Measurements from ENCODE around the gene ZMYND11. TPM values are rescaled to one million over a fixed set of nuclear protein-coding genes. Genes with fewer than 3 reads are reported as not detected.

The ZMYND11 gene
- total and polyA plus RNA-seq, 2 of the 13 experiments (the other 11 are each of a cell fraction or from before 2014, with no cell fraction given), result 17.5 to 38.7 TPM

DNA sequence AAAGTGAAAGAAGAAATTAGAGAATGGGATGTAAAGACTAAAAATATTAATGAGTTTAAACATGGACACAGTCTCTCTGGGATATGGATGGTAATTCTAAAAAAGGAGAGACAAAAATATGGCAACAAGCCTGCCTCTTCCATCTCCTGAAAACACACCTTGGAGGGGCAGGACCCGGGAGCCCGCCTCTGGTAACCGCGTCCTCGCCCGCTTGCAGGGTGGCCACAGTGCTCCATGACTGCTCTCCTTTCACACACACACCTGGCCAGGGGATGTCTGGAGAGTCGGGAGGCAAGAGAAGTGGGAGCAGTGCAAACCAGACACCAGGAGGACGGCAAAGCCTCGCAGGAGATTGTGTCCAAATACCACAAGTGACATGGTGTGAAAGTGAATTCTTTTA, 166.3 kb downstream of the ZMYND11 start:
- Histone ChIP-seq H3K27ac (ENCODE audit: extremely low read length, insufficient read depth, low read length) (no peak overlapping the region), H3K4me3 (replicated peaks in 1 of 3; ENCODE audit: insufficient read depth in 1 of 3, low read depth in 2 of 3, low read length in 3 of 3) (no peak overlapping the region), H2AFZ (ENCODE audit: low read length) (no peak overlapping the region), H3K9me3 (ENCODE audit: low read length) (no peaks in the 10 kb centered on the region), H3K4me2 (ENCODE audit: low read depth, low read length) (no peak overlapping the region), H3K79me2 (ENCODE audit: insufficient read depth, low read length) (no peaks in the 10 kb centered on the region), H3K36me3 (replicated peaks in 1 of 2; ENCODE audit: control insufficient read depth in 1 of 2, insufficient read depth in 2 of 2, low read length in 2 of 2) (no peaks in the 10 kb centered on the region; a peak in 1 of 5 replicates), H3K27me3 (ENCODE audit: control insufficient read depth in 1 of 2, insufficient read depth in 2 of 2, low read length in 2 of 2) (no peaks in the 10 kb centered on the region), H3K4me1 (ENCODE audit: insufficient read depth, low read length) (peaks cover 6% of the 10 kb centered on the region), H4K20me1 (ENCODE audit: insufficient read depth, low read length) (no peaks in the 10 kb centered on the region), H3K9ac (ENCODE audit: insufficient read depth, low read depth, low read length) (no peak overlapping the region)
- no TSS peak for BruUV-seq (replicated peaks)
- DNase-seq (ENCODE audit: low spot score) (no peak), FAIRE-seq (no peak), ATAC-seq (no peak)
- CTCF ChIA-PET (ENCODE audit: low intra/inter-chr PET ratio, low total read pairs), result no interaction called here
- in situ Hi-C loops (cut with HindIII; ENCODE audit: extremely low pct_ligation_motif_present, low pct_unique_long_range_greater_than_20kb), result no loop called here
- intact Hi-C loops (cut with micrococcal nuclease; ENCODE audit: unreplicated experiment), result no loop called here
- TF ChIP-seq ARHGAP35 (CRISPR knock-in tag; IDR thresholded peaks at IDR 0.05; ENCODE audit: borderline replicate concordance) (no peak), PHF21A (CRISPR knock-in tag; IDR thresholded peaks at IDR 0.05) (no peak), ZNF563 (CRISPR knock-in tag; IDR thresholded peaks at IDR 0.05) (no peak), HNF1B (CRISPR knock-in tag; IDR thresholded peaks at IDR 0.05) (no peak), CREBL2 (CRISPR knock-in tag; IDR thresholded peaks at IDR 0.05; ENCODE audit: borderline replicate concordance) (no peak), ZNF207 (IDR thresholded peaks at IDR 0.05; ENCODE audit: borderline replicate concordance) (no peak), ZHX1 (CRISPR knock-in tag; IDR thresholded peaks at IDR 0.05; ENCODE audit: low read depth) (no peak), ZNF484 (CRISPR knock-in tag; IDR thresholded peaks at IDR 0.05; ENCODE audit: borderline replicate concordance, low read depth) (no peak), SMARCE1 (IDR thresholded peaks at IDR 0.05; ENCODE audit: borderline replicate concordance) (no peak), THAP11 (CRISPR knock-in tag; IDR thresholded peaks at IDR 0.05) (no peak), ZNF510 (CRISPR knock-in tag; IDR thresholded peaks at IDR 0.05; ENCODE audit: low read depth) (no peak)
- TF ChIP-seq, protein P1, sequence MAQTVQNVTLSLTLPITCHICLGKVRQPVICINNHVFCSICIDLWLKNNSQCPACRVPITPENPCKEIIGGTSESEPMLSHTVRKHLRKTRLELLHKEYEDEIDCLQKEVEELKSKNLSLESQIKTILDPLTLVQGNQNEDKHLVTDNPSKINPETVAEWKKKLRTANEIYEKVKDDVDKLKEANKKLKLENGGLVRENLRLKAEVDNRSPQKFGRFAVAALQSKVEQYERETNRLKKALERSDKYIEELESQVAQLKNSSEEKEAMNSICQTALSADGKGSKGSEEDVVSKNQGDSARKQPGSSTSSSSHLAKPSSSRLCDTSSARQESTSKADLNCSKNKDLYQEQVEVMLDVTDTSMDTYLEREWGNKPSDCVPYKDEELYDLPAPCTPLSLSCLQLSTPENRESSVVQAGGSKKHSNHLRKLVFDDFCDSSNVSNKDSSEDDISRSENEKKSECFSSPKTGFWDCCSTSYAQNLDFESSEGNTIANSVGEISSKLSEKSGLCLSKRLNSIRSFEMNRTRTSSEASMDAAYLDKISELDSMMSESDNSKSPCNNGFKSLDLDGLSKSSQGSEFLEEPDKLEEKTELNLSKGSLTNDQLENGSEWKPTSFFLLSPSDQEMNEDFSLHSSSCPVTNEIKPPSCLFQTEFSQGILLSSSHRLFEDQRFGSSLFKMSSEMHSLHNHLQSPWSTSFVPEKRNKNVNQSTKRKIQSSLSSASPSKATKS (CRISPR knock-in tag; IDR thresholded peaks at IDR 0.05), result no peak
- TF ChIP-seq, protein P2, sequence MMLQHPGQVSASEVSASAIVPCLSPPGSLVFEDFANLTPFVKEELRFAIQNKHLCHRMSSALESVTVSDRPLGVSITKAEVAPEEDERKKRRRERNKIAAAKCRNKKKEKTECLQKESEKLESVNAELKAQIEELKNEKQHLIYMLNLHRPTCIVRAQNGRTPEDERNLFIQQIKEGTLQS (CRISPR knock-in tag; IDR thresholded peaks at IDR 0.05), result no peak
- TF ChIP-seq, protein P3, sequence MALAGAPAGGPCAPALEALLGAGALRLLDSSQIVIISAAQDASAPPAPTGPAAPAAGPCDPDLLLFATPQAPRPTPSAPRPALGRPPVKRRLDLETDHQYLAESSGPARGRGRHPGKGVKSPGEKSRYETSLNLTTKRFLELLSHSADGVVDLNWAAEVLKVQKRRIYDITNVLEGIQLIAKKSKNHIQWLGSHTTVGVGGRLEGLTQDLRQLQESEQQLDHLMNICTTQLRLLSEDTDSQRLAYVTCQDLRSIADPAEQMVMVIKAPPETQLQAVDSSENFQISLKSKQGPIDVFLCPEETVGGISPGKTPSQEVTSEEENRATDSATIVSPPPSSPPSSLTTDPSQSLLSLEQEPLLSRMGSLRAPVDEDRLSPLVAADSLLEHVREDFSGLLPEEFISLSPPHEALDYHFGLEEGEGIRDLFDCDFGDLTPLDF (CRISPR knock-in tag; IDR thresholded peaks at IDR 0.05), result no peak
- 93% methylated on average over 9 of the region's 9 CpGs for WGBS (ENCODE audit: low lambda C conversion rate)
- POLR2A ChIA-PET, result no interaction called here

Data from HepG2 (cell line).